Endodermal cell (in vitro differentiated cells): ENCODE measurements around the gene PIAS3. TPM values are rescaled to one million over a fixed set of nuclear protein-coding genes. Genes with fewer than 3 reads are reported as not detected.
A peak's percentile ranks its signal among the peaks of the same experiment; 100 is the strongest.

Experiments
- DNase-seq: peaks from one replicate; pipeline ENCODE4 v3.0.0-alpha.2; 2017
- H3K27ac ChIP-seq: 2 replicates; pipeline ENCODE4 v1.5.1; 2013; ENCODE audit warnings: mild to moderate bottlenecking, low read depth, low read length, moderate library complexity
- H3K27me3 ChIP-seq: 2 replicates; pipeline ENCODE4 v1.6.1; 2013; ENCODE audit warnings: mild to moderate bottlenecking, low read length, moderate library complexity; ENCODE audit not compliant: insufficient read depth, control insufficient read depth, poor library complexity, severe bottlenecking
- H3K36me3 ChIP-seq: 2 replicates; pipeline ENCODE4 v1.7.0; 2013; ENCODE audit warnings: mild to moderate bottlenecking, low read length, moderate library complexity; ENCODE audit not compliant: control insufficient read depth, insufficient read depth
- H3K4me1 ChIP-seq: one replicate; pipeline ENCODE4 v1.7.0; 2013; ENCODE audit warnings: low read length; ENCODE audit not compliant: control insufficient read depth, insufficient read depth
- H3K4me3 ChIP-seq: 2 replicates; pipeline ENCODE4 v1.5.1; 2013; ENCODE audit warnings: mild to moderate bottlenecking, low read length, moderate library complexity
- H3K9ac ChIP-seq: 2 replicates; pipeline ENCODE4 v1.6.1; 2013; ENCODE audit warnings: mild to moderate bottlenecking, low read length, moderate library complexity; ENCODE audit not compliant: poor library complexity, severe bottlenecking; ENCODE audit errors: extremely low read depth
- H3K9me3 ChIP-seq: 2 replicates; pipeline ENCODE4 v1.6.1; 2013; ENCODE audit warnings: mild to moderate bottlenecking, low read length, moderate library complexity; ENCODE audit not compliant: control insufficient read depth
- H3K27ac Mint-ChIP-seq: 2 replicates; pipeline ENCODE4 v1.8.0; 2020; ENCODE audit warnings: mixed read lengths
- H3K27me3 Mint-ChIP-seq: 2 replicates; pipeline ENCODE4 v1.8.0; 2021; ENCODE audit warnings: mild to moderate bottlenecking, mixed read lengths; ENCODE audit not compliant: insufficient read depth
- H3K36me3 Mint-ChIP-seq: 2 replicates; pipeline ENCODE4 v1.8.0; 2020; ENCODE audit warnings: low read depth, mixed read lengths
- H3K4me1 Mint-ChIP-seq: 2 replicates; pipeline ENCODE4 v1.8.0; 2020; ENCODE audit warnings: mixed read lengths
- H3K4me3 Mint-ChIP-seq: 2 replicates; pipeline ENCODE4 v1.8.0; 2020; ENCODE audit warnings: mild to moderate bottlenecking, moderate library complexity, mixed read lengths
- H3K9me3 Mint-ChIP-seq: 2 replicates; pipeline ENCODE4 v1.8.0; 2020; ENCODE audit warnings: mild to moderate bottlenecking, mixed read lengths
- CTCF ChIP-seq: fragments of 200-600 bp; sonication (generic); conservative IDR thresholded peaks from 2 replicates; pipeline ENCODE4 v1.5.0; 2021; ENCODE audit warnings: antibody characterized with exemption, mild to moderate bottlenecking
- WGBS, 2 experiments: methylation state at CpG; one replicate each; pipeline versions ENCODE4 v1.1.5 to v1.1.7; 2013; ENCODE audit warnings: missing lambda C conversion rate in 2 of 2, mixed read lengths in 1 of 2; ENCODE audit not compliant: insufficient coverage in 1 of 2, insufficient read length in 1 of 2; 5-methylcytosine and 5-hydroxymethylcytosine counted together
- total RNA-seq, 2 donors: library from RNA; stranded (reverse); fragmentation: NEBNext Ultra II Directional in 1 of 2; extraction: Animal tissue kit (Norgen Biotek cat#: 25700) in 1 of 2; gene quantifications; 2 replicates in 1 of 2; 3 replicates in 1 of 2; pipeline ENCODE4 v1.2.1, GENCODE V29; 2021

PIAS3 gene
- total RNA-seq, 2 donors from 2014 or later, result 44.8 to 53.4 TPM

DNA sequence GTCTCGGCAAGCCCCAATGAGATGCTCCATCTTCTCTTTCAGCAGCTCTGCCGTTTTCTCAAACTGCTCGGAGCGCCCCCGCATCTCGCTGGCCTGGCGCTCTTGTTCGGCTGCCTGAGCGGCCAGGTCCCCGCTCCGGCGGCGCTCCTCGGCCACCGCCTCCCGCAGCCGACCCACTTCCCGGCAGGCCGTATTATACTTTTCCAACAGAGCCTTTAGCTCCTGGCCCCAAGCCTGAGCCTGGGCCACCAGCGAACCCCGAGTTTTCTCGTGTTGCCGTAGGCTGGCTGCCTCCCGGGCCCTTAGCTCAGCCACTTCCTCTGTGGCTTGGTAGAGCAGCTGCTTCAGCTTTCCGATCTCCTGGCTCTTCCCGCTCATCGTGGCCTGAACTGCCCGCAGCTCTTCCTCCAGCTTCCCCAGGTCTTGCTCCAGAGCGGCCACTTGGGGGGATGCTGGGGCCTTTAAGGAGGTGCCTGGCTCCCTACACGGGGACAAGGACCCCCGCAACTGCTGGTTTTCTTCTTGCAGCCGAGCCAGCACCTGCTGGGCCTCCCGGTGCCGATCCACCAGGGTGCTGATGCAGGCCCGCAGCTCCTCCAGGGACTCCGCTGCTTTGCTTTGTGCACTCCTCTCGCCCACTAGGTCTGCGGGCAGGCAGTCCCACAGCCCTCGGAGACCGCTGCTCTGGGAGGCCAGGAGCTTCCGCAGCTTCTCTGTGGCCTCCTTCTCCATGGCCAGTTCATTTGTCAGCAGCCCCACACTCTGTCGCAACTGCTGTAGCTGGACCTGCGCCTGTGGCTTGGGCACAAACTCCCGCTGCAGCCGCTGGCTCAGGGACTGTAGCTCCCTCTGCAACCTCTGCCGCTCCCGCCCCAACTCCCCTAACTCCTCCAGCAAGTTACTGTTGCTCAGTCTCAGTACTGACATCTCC is 13.4 kb upstream of the PIAS3 start:
- 53 to 70% methylated on average over 28 to 47 of the region's 47 CpGs for WGBS, 2 experiments
- peaks cover 15% of the 10 kb centered on the region for H3K4me1 Mint-ChIP-seq
- no peak overlapping the region for H3K4me3 ChIP-seq
- H3K4me3 Mint-ChIP-seq, result peak overlapping the region; percentile 58
- no peaks in the 10 kb centered on the region for H3K36me3 ChIP-seq
- no peaks in the 10 kb centered on the region for H3K9me3 ChIP-seq
- H3K9me3 Mint-ChIP-seq, result no peaks in the 10 kb centered on the region
- H3K4me1 ChIP-seq, result no peaks in the 10 kb centered on the region
- no peak overlapping the region for H3K9ac ChIP-seq
- no peak overlapping the region for H3K27ac Mint-ChIP-seq
- peak; percentile 83 for DNase-seq
- TF ChIP-seq CTCF, result no peak
- H3K27me3 ChIP-seq, result peaks cover 37% of the 10 kb centered on the region
- H3K27me3 Mint-ChIP-seq, result peaks cover 56% of the 10 kb centered on the region
- H3K27ac ChIP-seq, result no peak overlapping the region
- H3K36me3 Mint-ChIP-seq, result no peaks in the 10 kb centered on the region

GRCh38 chr1:145868232-145868631 is 9.4 kb upstream of the PIAS3 start:
- H3K4me3 ChIP-seq, result no peak overlapping the region
- no peak overlapping the region for H3K27ac Mint-ChIP-seq
- H3K9me3 Mint-ChIP-seq, result no peaks in the 10 kb centered on the region
- no peaks in the 10 kb centered on the region for H3K4me1 ChIP-seq
- no peak overlapping the region for H3K27ac ChIP-seq
- H3K36me3 ChIP-seq, result no peaks in the 10 kb centered on the region
- no peak overlapping the region for H3K4me3 Mint-ChIP-seq
- peaks cover 15% of the 10 kb centered on the region for H3K4me1 Mint-ChIP-seq
- no peak overlapping the region for H3K9ac ChIP-seq
- peaks cover 20% of the 10 kb centered on the region for H3K27me3 ChIP-seq
- peaks cover 24% of the 10 kb centered on the region for H3K27me3 Mint-ChIP-seq
- DNase-seq, result no peak
- H3K9me3 ChIP-seq, result no peaks in the 10 kb centered on the region
- TF ChIP-seq CTCF, result no peak
- WGBS, 2 experiments, result 87 to 96% methylated on average over 4 of the region's 4 CpGs
- no peaks in the 10 kb centered on the region for H3K36me3 Mint-ChIP-seq

DNA sequence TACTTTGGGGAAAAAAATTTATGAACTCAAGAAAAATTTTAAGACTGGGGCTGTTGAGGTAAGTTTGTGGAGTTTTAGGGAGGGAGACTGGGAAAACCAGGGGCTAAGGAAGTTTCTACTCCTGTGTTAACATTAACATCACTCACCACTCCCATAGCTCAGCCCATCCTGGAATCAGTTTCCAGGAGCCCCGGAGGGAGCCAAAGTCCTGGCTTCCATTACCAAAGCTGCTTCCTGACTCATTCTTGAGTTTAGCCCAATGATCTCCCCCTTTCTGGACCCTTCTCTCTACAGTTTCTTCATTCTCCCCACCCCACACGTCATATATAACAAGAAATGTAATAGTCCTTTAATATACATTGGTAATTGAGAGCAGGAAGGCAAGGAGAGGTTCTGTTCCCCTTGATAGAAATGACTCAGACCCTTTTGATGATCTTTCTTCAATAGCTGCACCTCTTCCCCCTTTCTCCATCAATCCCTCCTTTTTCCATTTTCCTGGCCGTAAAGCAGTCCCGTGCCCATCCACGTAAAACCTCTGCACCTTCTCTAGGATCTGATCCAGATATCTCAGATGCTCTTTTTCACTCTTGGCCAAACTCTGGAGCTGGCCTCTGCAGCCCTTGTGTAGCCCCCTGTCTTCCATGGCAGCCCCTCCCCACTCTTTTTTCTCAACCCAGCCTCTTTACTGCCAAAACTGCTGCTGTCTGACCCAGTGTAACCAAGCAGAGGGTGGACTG is 4.6 kb upstream of the PIAS3 start:
- no peak overlapping the region for H3K27ac ChIP-seq
- 89 to 93% methylated on average over 3 to 4 of the region's 5 CpGs for WGBS, 2 experiments
- no peaks in the 10 kb centered on the region for H3K36me3 Mint-ChIP-seq
- H3K4me3 ChIP-seq, result no peak overlapping the region
- TF ChIP-seq CTCF, result no peak
- no peaks in the 10 kb centered on the region for H3K27me3 ChIP-seq
- H3K4me1 Mint-ChIP-seq, result peaks cover 4% of the 10 kb centered on the region
- H3K9me3 ChIP-seq, result no peaks in the 10 kb centered on the region
- H3K9me3 Mint-ChIP-seq, result no peaks in the 10 kb centered on the region
- DNase-seq, result no peak
- no peaks in the 10 kb centered on the region for H3K4me1 ChIP-seq
- H3K27me3 Mint-ChIP-seq, result peaks cover 8% of the 10 kb centered on the region
- H3K4me3 Mint-ChIP-seq, result no peak overlapping the region
- no peak overlapping the region for H3K27ac Mint-ChIP-seq
- no peak overlapping the region for H3K9ac ChIP-seq
- H3K36me3 ChIP-seq, result no peaks in the 10 kb centered on the region
